ENCODE data around the gene HS3ST4.

The HS3ST4 gene

DNA sequence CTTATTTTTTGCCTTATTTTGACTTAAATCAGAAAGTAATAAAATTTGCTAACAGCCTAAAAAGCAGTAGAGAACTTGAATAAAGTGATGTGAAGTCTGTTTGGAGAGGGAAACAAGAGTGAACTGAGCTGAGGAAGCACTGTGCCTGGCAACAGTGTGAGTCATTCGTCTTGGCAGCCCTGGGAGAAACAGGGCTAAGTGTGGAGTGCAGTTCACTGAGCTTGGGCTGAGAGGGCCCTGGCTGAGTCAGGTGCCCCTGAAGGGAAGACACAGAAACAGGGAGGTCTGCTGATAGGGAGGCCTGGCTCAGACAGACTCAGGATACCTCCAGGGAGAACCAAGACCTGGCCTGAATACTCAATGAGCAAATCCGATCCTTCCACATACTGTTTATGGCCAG, 132.1 kb downstream of the HS3ST4 start:
- no peaks in the 10 kb centered on the region for H3K27me3 ChIP-seq (ENCODE audit: insufficient read depth, insufficient read length)
- peak; percentile 9 for DNase-seq (ENCODE audit: low read depth, low spot score)
- no peak overlapping the region for H3K4me3 ChIP-seq (ENCODE audit: insufficient read length, low read depth)
- H3K36me3 ChIP-seq (ENCODE audit: insufficient read depth, insufficient read length, low read length) = no peaks in the 10 kb centered on the region
- peaks cover 11% of the 10 kb centered on the region; the same call in 1 of the 2 replicates for H3K9me3 ChIP-seq (ENCODE audit: insufficient read depth, low read length)
- H3K4me1 ChIP-seq (ENCODE audit: insufficient read depth, insufficient read length) = peaks cover 2% of the 10 kb centered on the region
- TF ChIP-seq ZNF274 (IDR thresholded peaks at IDR 0.05; ENCODE audit: low read depth, low read length) (no peak), YY1 (IDR thresholded peaks at IDR 0.05; ENCODE audit: insufficient read depth, insufficient read length) (no peak), SUZ12 (IDR thresholded peaks at IDR 0.05; ENCODE audit: extremely low read depth, insufficient read depth, insufficient read length) (no peak)
- H3K9ac ChIP-seq (ENCODE audit: insufficient read length, low read depth) = no peak overlapping the region

GRCh38 chr16:25827709-25828108, 135.9 kb downstream of the HS3ST4 start:
- no peaks in the 10 kb centered on the region for H3K36me3 ChIP-seq (ENCODE audit: insufficient read depth, insufficient read length, low read length)
- no peak overlapping the region for H3K9ac ChIP-seq (ENCODE audit: insufficient read length, low read depth)
- TF ChIP-seq YY1 (IDR thresholded peaks at IDR 0.05; ENCODE audit: insufficient read depth, insufficient read length) = no peak
- no peak for TF ChIP-seq SUZ12 (IDR thresholded peaks at IDR 0.05; ENCODE audit: extremely low read depth, insufficient read depth, insufficient read length)
- no peak for TF ChIP-seq ZNF274 (IDR thresholded peaks at IDR 0.05; ENCODE audit: low read depth, low read length)
- H3K4me1 ChIP-seq (ENCODE audit: insufficient read depth, insufficient read length) = no peaks in the 10 kb centered on the region
- H3K4me3 ChIP-seq (ENCODE audit: insufficient read length, low read depth) = no peak overlapping the region
- no peak for DNase-seq (ENCODE audit: low read depth, low spot score)
- H3K27me3 ChIP-seq (ENCODE audit: insufficient read depth, insufficient read length) = no peaks in the 10 kb centered on the region
- peaks cover 15% of the 10 kb centered on the region; the same call in 1 of the 2 replicates for H3K9me3 ChIP-seq (ENCODE audit: insufficient read depth, low read length)

- no peak for DNase-seq (ENCODE audit: low read depth, low spot score)
- Histone ChIP-seq H3K4me3 (ENCODE audit: insufficient read length, low read depth) (no peak overlapping the region), H3K27me3 (ENCODE audit: insufficient read depth, insufficient read length) (no peaks in the 10 kb centered on the region), H3K36me3 (ENCODE audit: insufficient read depth, insufficient read length, low read length) (no peaks in the 10 kb centered on the region), H3K4me1 (ENCODE audit: insufficient read depth, insufficient read length) (no peaks in the 10 kb centered on the region), H3K9me3 (ENCODE audit: insufficient read depth, low read length) (peaks cover 15% of the 10 kb centered on the region; the same call in 1 of the 2 replicates), H3K9ac (ENCODE audit: insufficient read length, low read depth) (no peak overlapping the region)
- TF ChIP-seq YY1 (IDR thresholded peaks at IDR 0.05; ENCODE audit: insufficient read depth, insufficient read length) (no peak), ZNF274 (IDR thresholded peaks at IDR 0.05; ENCODE audit: low read depth, low read length) (no peak), SUZ12 (IDR thresholded peaks at IDR 0.05; ENCODE audit: extremely low read depth, insufficient read depth, insufficient read length) (no peak)
Observed at GRCh38 chr16:25828510-25828909, 136.8 kb downstream of the HS3ST4 start.

GRCh38 chr16:25832291-25832690, 140.5 kb downstream of the HS3ST4 start:
- Histone ChIP-seq H3K9me3 (ENCODE audit: insufficient read depth, low read length) (peaks cover 9% of the 10 kb centered on the region; the same call in 1 of the 2 replicates), H3K4me1 (ENCODE audit: insufficient read depth, insufficient read length) (no peaks in the 10 kb centered on the region), H3K9ac (ENCODE audit: insufficient read length, low read depth) (no peak overlapping the region), H3K4me3 (ENCODE audit: insufficient read length, low read depth) (no peak overlapping the region), H3K27me3 (ENCODE audit: insufficient read depth, insufficient read length) (no peaks in the 10 kb centered on the region), H3K36me3 (ENCODE audit: insufficient read depth, insufficient read length, low read length) (no peaks in the 10 kb centered on the region)
- TF ChIP-seq SUZ12 (IDR thresholded peaks at IDR 0.05; ENCODE audit: extremely low read depth, insufficient read depth, insufficient read length) (no peak), YY1 (IDR thresholded peaks at IDR 0.05; ENCODE audit: insufficient read depth, insufficient read length) (no peak), ZNF274 (IDR thresholded peaks at IDR 0.05; ENCODE audit: low read depth, low read length) (no peak)
- no peak for DNase-seq (ENCODE audit: low read depth, low spot score)

DNA sequence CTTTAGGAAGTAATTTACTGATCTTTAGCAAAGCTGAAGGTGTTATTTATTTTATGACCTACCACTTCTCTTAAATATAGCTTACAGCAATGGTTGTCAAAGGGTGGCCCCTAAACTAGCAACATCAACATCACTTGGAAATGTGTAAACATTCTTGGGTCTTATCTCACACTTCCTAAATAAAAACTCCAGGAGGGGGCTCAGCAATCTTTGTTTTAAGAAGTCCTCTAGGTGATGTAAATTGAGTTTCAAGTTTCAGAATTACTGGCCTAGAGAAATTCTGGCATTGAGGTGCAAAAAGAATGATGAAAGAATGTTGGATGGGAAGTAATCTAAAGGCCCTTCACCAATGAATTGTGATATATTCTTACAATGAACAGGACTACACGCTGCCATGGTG, 142.3 kb downstream of the HS3ST4 start:
- TF ChIP-seq SUZ12 (IDR thresholded peaks at IDR 0.05; ENCODE audit: extremely low read depth, insufficient read depth, insufficient read length) = no peak
- TF ChIP-seq YY1 (IDR thresholded peaks at IDR 0.05; ENCODE audit: insufficient read depth, insufficient read length) = no peak
- TF ChIP-seq ZNF274 (IDR thresholded peaks at IDR 0.05; ENCODE audit: low read depth, low read length) = no peak
- Histone ChIP-seq H3K9me3 (ENCODE audit: insufficient read depth, low read length) (peaks cover 1% of the 10 kb centered on the region; the same call in 1 of the 2 replicates), H3K9ac (ENCODE audit: insufficient read length, low read depth) (no peak overlapping the region), H3K4me3 (ENCODE audit: insufficient read length, low read depth) (no peak overlapping the region), H3K36me3 (ENCODE audit: insufficient read depth, insufficient read length, low read length) (no peaks in the 10 kb centered on the region), H3K27me3 (ENCODE audit: insufficient read depth, insufficient read length) (no peaks in the 10 kb centered on the region), H3K4me1 (ENCODE audit: insufficient read depth, insufficient read length) (no peaks in the 10 kb centered on the region)
- DNase-seq (ENCODE audit: low read depth, low spot score) = no peak

- DNase-seq (ENCODE audit: low read depth, low spot score) = no peak
- TF ChIP-seq SUZ12 (IDR thresholded peaks at IDR 0.05; ENCODE audit: extremely low read depth, insufficient read depth, insufficient read length) (no peak), ZNF274 (IDR thresholded peaks at IDR 0.05; ENCODE audit: low read depth, low read length) (no peak), YY1 (IDR thresholded peaks at IDR 0.05; ENCODE audit: insufficient read depth, insufficient read length) (no peak)
- Histone ChIP-seq H3K9me3 (ENCODE audit: insufficient read depth, low read length) (no peaks in the 10 kb centered on the region), H3K27me3 (ENCODE audit: insufficient read depth, insufficient read length) (no peaks in the 10 kb centered on the region), H3K36me3 (ENCODE audit: insufficient read depth, insufficient read length, low read length) (no peaks in the 10 kb centered on the region), H3K4me1 (ENCODE audit: insufficient read depth, insufficient read length) (no peaks in the 10 kb centered on the region), H3K9ac (ENCODE audit: insufficient read length, low read depth) (no peak overlapping the region), H3K4me3 (ENCODE audit: insufficient read length, low read depth) (no peak overlapping the region)
Observed at GRCh38 chr16:25835126-25835525, 143.4 kb downstream of the HS3ST4 start.

- Histone ChIP-seq H3K36me3 (ENCODE audit: insufficient read depth, insufficient read length, low read length) (no peaks in the 10 kb centered on the region), H3K9me3 (ENCODE audit: insufficient read depth, low read length) (no peaks in the 10 kb centered on the region), H3K4me1 (ENCODE audit: insufficient read depth, insufficient read length) (no peaks in the 10 kb centered on the region), H3K9ac (ENCODE audit: insufficient read length, low read depth) (no peak overlapping the region), H3K27me3 (ENCODE audit: insufficient read depth, insufficient read length) (no peaks in the 10 kb centered on the region), H3K4me3 (ENCODE audit: insufficient read length, low read depth) (no peak overlapping the region)
- TF ChIP-seq YY1 (IDR thresholded peaks at IDR 0.05; ENCODE audit: insufficient read depth, insufficient read length) (no peak), SUZ12 (IDR thresholded peaks at IDR 0.05; ENCODE audit: extremely low read depth, insufficient read depth, insufficient read length) (no peak), ZNF274 (IDR thresholded peaks at IDR 0.05; ENCODE audit: low read depth, low read length) (no peak)
- peak; percentile 81 for DNase-seq (ENCODE audit: low read depth, low spot score)
Observed at GRCh38 chr16:25838724-25839186, 147.0 kb downstream of the HS3ST4 start.

Data from NT2/D1 (cell line).